Mucosa of stomach (tissue), 1 donor: ENCODE measurements around the gene OR6V1.

Source experiments
- H3K27me3 ChIP-seq: one replicate; pipeline ENCODE4 v1.7.0; 2013; ENCODE audit warnings: mild to moderate bottlenecking, low read length; ENCODE audit not compliant: control insufficient read depth, insufficient read depth
- H3K36me3 ChIP-seq: one replicate; pipeline ENCODE4 v1.7.0; 2013; ENCODE audit warnings: low read length; ENCODE audit not compliant: control insufficient read depth, insufficient read depth
- H3K4me1 ChIP-seq: one replicate; pipeline ENCODE4 v1.7.0; 2013; ENCODE audit warnings: mild to moderate bottlenecking, low read length; ENCODE audit not compliant: control insufficient read depth, insufficient read depth
- H3K4me3 ChIP-seq: one replicate; pipeline ENCODE4 v1.7.0; 2013; ENCODE audit warnings: low read length
- H3K9ac ChIP-seq: one replicate; pipeline ENCODE4 v1.7.0; 2013; ENCODE audit warnings: mild to moderate bottlenecking, low read length, moderate library complexity
- H3K9me3 ChIP-seq: one replicate; pipeline ENCODE4 v1.7.0; 2013; ENCODE audit warnings: mild to moderate bottlenecking, low read length, moderate library complexity; ENCODE audit not compliant: control insufficient read depth
- donor health status: Pancreatic carcinoma.

Gene OR6V1, protein sequence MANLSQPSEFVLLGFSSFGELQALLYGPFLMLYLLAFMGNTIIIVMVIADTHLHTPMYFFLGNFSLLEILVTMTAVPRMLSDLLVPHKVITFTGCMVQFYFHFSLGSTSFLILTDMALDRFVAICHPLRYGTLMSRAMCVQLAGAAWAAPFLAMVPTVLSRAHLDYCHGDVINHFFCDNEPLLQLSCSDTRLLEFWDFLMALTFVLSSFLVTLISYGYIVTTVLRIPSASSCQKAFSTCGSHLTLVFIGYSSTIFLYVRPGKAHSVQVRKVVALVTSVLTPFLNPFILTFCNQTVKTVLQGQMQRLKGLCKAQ

DNA sequence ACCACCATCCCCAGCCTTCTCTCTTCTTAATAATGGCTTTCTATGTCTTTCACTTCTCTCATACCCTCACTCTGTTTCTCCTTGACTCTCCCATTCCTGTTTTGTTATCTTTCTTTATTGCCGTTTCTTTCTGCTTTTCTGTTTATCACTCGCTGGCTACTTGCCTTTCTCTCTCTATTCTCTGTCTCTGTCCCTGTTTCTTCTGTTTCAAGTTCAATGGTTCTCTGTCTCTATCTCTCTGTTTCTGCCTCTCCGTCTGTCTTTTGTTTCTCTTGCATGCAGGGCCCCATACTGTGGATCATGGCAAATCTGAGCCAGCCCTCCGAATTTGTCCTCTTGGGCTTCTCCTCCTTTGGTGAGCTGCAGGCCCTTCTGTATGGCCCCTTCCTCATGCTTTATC, at the start of gene OR6V1:
TSS of gene OR6V1 (plus strand) at position 301 of the 400 bp plus-strand sequence. CDS start at position 301, 0 bp downstream.
- no peaks in the 10 kb centered on the region for H3K4me1 ChIP-seq
- no peaks in the 10 kb centered on the region for H3K9me3 ChIP-seq
- H3K9ac ChIP-seq: no peak within 1 kb of the TSS
- H3K4me3 ChIP-seq: no peak within 1 kb of the TSS
- H3K27me3 ChIP-seq: no peaks in the 10 kb centered on the region
- no peaks in the 10 kb centered on the region for H3K36me3 ChIP-seq

DNA sequence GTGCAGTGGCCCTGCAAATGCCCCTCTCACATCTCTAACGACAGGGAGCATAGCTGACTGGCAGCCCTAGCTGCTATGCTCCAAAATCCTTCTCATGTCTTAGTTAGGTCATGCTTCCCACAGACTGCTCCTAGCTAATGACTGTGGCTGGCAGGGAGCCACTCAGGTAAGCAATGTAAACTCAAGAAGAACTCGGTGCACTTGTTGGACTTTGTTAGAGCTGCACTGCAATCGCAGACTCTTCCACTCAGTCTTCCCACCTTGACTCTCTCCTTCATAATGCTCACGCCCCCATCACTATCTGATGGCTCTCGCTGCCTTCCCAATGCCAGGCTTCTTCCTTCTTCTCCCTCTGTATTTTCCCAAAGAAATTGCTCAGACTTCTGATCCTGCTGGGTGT, 49.2 kb upstream of the OR6V1 start:
- Histone ChIP-seq H3K27me3 (no peaks in the 10 kb centered on the region), H3K9me3 (no peaks in the 10 kb centered on the region), H3K4me1 (no peaks in the 10 kb centered on the region), H3K36me3 (no peaks in the 10 kb centered on the region), H3K9ac (no peak overlapping the region), H3K4me3 (peak overlapping the region; percentile 7)

DNA sequence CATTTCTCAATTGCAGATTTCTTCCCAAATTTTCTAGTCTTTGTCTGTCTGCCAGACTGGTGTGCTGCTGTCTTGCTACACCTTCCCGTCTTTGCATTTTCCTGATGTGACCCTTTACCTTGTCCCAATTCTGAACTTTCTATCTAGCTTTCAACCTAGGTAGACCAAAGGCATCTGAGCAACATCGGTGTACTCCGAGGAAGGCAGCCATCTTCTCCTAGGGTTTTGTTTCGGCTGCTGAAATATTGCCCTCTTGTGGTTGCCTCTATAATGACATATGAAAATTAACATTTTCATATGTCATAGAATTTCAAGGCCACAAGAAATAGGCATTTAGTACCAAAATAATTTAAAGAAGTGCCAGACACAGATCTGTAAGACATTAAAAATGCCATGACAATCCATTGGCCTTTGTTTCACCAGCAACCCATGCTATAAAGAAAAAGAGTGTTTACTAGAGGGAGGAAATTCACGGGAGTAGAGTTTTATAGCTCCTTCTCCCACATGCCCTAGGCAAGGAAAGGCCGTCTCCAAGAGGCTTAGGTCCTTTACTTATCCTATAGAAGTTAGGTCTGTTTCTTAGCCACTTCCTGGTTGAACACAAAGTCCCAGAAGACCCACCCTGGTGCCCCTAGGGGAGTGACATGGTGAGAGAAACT, 48.6 kb upstream of the OR6V1 start:
- no peak overlapping the region for H3K9ac ChIP-seq
- H3K4me3 ChIP-seq: peak overlapping the region; percentile 7
- H3K36me3 ChIP-seq: no peaks in the 10 kb centered on the region
- H3K4me1 ChIP-seq: no peaks in the 10 kb centered on the region
- no peaks in the 10 kb centered on the region for H3K27me3 ChIP-seq
- H3K9me3 ChIP-seq: no peaks in the 10 kb centered on the region

DNA sequence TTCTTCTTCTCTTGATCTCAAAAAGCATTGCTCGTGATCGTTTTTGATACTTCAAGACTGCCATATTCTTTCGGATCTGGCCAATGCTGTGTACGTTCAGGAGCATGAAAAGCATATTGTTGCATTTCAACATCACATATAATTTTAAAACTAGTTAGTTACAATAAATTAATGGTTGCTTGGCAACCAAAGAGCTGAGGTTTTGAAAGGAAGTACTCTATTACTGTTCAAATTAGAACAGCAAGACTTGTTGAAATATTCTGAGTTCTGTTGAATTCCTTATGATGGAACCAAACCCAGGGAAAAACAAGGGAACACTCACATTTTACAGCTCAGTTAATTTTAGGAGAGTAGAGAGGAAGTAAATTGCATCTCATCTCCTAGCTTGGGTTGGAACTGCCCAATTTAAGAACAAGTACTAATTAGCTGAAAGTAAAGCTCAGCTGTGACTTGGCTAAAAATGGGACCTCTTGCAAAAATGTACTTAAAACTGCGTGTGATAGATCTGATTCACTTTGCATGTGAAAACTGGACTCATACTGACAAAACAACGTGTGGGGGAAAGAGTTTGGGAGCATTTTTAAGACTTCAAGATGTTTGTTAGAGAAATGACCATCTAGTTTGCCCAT, 46.4 kb upstream of the OR6V1 start:
- Histone ChIP-seq H3K4me3 (no peak overlapping the region), H3K9me3 (no peaks in the 10 kb centered on the region), H3K36me3 (no peaks in the 10 kb centered on the region), H3K9ac (no peak overlapping the region), H3K4me1 (no peaks in the 10 kb centered on the region), H3K27me3 (no peaks in the 10 kb centered on the region)

DNA sequence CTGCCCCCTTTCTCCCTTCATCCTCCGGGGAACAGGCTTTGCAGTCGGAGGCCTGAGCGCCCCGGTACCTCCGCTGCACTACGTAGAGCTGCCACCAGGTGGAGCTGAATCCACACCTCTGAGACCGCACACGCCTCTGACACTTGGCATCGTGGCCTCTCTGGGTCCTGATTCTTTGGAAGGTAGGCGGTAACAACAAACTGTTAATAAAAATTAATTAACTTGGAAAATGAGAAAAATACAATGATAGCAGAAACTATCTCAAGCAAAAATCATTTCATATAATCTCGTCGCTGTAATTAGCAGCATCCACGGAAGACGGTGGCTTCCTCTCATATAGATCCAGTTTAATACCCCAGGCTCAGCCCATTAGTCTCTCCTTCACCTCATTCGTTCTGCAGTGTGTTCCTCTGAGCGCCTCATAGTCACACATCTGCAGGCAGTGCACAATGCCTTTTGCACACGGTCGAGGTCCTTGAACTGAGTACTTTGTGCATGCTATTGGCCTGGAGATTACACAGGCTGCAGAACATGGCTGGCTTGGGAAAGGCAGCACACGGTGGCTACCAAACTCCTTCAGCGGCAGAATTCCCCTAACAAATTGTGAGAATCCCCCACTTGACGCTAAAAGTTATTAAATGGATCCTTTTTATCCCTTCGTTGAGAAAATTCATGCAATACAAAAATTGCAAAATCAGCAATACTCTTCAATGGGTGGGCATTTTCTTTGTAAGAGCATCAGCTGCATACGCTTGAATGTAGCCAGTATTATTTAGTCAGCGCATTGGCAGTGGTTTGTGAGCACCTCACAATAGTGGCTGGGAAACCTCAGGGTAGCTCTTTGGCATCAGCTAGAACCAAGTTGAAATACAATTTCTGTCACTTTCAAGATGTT, 43.9 kb upstream of the OR6V1 start:
- no peaks in the 10 kb centered on the region for H3K27me3 ChIP-seq
- no peaks in the 10 kb centered on the region for H3K4me1 ChIP-seq
- no peaks in the 10 kb centered on the region for H3K36me3 ChIP-seq
- no peak overlapping the region for H3K9ac ChIP-seq
- H3K4me3 ChIP-seq: no peak overlapping the region
- no peaks in the 10 kb centered on the region for H3K9me3 ChIP-seq

DNA sequence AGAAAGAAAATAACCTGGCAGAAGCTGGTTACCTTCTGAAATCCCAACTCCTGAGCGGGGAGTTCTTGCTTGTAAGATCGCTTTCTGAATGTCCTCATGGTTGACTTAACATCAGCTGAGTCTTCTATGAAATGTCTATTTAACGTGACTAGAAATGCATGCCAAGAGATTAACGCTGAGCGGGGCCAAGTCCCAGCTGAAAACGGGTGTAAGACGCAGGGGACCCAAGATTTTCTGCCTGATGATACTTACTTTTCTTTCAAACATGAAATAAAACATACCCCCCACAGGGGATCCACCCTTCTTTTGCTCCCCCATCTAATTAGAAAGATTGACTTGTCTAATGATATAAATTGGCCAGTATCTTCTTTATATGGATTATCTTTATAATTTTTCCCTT, 40.1 kb upstream of the OR6V1 start:
- Histone ChIP-seq H3K27me3 (no peaks in the 10 kb centered on the region), H3K4me1 (no peaks in the 10 kb centered on the region), H3K4me3 (no peak overlapping the region), H3K36me3 (no peaks in the 10 kb centered on the region), H3K9me3 (no peaks in the 10 kb centered on the region), H3K9ac (no peak overlapping the region)

DNA sequence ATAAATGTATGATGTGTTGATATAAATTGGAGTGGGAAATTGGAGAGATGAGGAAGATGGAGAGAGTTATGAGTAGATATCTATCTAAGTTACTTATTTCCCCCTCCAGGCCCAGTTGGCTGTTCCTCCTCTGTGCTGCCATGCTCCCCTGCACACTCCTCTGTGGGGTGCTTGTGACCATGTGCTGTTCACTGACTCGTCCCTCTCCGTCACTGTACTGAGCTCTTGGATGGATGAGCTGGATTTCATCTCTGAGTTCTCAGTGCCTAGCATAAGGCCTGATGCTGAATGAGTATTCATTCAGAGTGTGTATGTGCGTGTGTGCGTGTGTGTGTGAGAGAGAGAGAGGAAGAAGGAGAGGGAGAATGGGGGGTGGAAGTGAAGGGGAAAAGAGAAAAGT, 39.7 kb upstream of the OR6V1 start:
- no peaks in the 10 kb centered on the region for H3K4me1 ChIP-seq
- H3K27me3 ChIP-seq: no peaks in the 10 kb centered on the region
- H3K9ac ChIP-seq: no peak overlapping the region
- H3K36me3 ChIP-seq: no peaks in the 10 kb centered on the region
- no peaks in the 10 kb centered on the region for H3K9me3 ChIP-seq
- H3K4me3 ChIP-seq: no peak overlapping the region

DNA sequence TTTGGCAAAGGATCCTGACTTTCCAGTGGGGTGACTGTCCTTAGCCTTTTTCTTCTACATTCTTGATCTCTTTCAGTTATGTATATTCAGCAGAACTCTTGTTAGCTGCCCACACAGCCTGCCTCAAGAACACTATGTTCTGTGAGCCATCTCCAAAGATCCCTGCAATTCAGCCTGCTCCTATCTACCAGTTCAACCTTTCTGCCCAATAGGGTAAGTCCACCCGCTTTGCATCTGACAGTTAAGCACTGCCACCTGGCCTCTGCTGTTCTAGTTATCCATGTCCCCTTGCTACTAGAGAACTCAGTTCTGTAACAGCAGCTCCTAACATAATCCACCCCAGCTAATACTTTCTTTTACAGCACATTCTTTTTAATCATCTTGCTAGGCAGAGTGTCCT, 38.7 kb upstream of the OR6V1 start:
- Histone ChIP-seq H3K4me3 (no peak overlapping the region), H3K9ac (no peak overlapping the region), H3K9me3 (no peaks in the 10 kb centered on the region), H3K4me1 (no peaks in the 10 kb centered on the region), H3K36me3 (no peaks in the 10 kb centered on the region), H3K27me3 (no peaks in the 10 kb centered on the region)

DNA sequence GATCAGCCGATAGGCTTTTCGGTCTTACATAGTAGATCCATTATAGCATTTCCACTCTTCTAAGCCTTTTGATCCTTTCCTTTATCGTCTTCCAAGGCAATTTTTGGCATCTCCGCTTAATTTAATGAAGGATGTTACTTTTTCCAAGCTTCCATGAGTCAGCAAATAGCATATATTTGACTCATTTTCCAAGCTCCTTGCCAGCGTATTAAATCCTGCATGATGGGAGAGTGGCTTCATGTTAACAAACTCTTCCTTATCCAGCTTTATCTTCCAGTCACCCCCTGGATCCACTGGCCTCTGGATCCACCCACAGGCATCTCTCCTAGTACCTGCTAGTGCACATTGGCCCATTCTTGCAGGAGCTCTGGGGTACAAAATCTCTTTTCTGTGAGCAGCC, 38.2 kb upstream of the OR6V1 start:
- Histone ChIP-seq H3K4me3 (no peak overlapping the region), H3K9ac (no peak overlapping the region), H3K4me1 (no peaks in the 10 kb centered on the region), H3K27me3 (no peaks in the 10 kb centered on the region), H3K9me3 (no peaks in the 10 kb centered on the region), H3K36me3 (no peaks in the 10 kb centered on the region)

DNA sequence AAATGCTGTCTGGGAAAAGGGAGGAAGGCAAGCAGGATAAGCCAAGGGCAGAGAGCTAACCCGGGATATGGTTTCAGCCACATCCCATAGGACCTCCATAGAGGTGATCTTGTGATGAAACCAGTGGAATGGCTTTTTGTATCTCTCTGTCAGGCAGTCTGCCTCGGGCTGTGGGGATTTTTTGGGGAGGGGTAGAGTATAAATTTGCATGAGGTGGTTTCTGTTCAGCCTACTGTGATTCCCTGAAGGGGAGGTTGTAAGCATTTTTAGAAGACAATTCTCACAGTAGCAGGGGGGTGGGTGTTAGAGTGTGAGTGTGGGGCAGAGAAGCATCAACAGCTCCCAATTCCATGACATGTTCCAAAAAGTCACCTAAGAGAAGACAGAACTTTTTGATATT, 37.1 kb upstream of the OR6V1 start:
- no peak overlapping the region for H3K4me3 ChIP-seq
- no peaks in the 10 kb centered on the region for H3K4me1 ChIP-seq
- no peaks in the 10 kb centered on the region for H3K27me3 ChIP-seq
- H3K9ac ChIP-seq: no peak overlapping the region
- H3K36me3 ChIP-seq: no peaks in the 10 kb centered on the region
- H3K9me3 ChIP-seq: no peaks in the 10 kb centered on the region

DNA sequence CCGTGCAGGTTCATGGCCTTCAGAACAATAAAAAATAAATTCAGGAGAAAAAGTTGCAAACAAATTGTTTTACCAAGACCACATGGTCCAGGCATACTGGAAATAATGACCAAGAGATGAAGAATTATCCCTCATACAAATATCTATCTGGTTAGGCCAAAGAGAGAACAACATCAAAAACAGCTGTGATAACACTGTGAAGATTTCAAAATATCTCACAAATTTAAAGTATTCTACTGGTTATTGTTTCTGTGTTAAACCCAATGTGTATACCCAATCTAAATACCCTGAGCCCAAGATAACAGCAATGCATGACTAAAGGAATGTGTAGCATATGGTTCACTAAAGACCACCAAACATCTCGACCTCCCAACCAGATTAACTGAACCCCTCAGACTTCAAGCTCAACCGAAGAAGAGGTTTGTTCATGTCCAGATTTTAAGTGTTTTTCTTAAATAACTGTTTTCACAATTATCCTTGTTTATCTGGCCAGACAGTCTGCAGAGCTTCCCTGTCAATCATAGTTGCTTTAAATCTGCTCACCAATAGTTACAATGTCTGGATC, 36.1 kb upstream of the OR6V1 start:
- Histone ChIP-seq H3K9me3 (no peaks in the 10 kb centered on the region), H3K36me3 (no peaks in the 10 kb centered on the region), H3K4me1 (no peaks in the 10 kb centered on the region), H3K9ac (no peak overlapping the region), H3K27me3 (no peaks in the 10 kb centered on the region), H3K4me3 (no peak overlapping the region)
